ENCODE results near the gene CLIC3. TPM values are rescaled to one million over a fixed set of nuclear protein-coding genes. Genes with fewer than 3 reads are reported as not detected.

Gene CLIC3
- total and polyA plus RNA-seq, 4 donors: 17.2 to 115 (median 81.1) TPM

GRCh38 chr9:137007816-137008270 lies 11.5 kb upstream of the CLIC3 start:
- Histone ChIP-seq H3K4me1 (ENCODE audit: control insufficient read depth in 5 of 5, insufficient read depth in 5 of 5, low read length in 5 of 5) (peaks cover 0 to 6% (median 0%) of the 10 kb centered on the region in 5 donors), H3K27me3 (ENCODE audit: control insufficient read depth in 3 of 3, insufficient read depth in 3 of 3, low read length in 2 of 3) (no peaks in the 10 kb centered on the region), H3K27ac (ENCODE audit: low read depth in 1 of 2, low read length in 1 of 2) (no peak overlapping the region), H3K9ac (ENCODE audit: insufficient read depth in 1 of 2, low read length in 2 of 2) (no peak overlapping the region), H3K4me3 (no peak overlapping the region), H3K36me3 (ENCODE audit: control insufficient read depth in 4 of 4, insufficient read depth in 4 of 4, low read length in 4 of 4) (peaks cover 0 to 30% (median 5%) of the 10 kb centered on the region in 4 donors), H3K9me3 (ENCODE audit: control insufficient read depth in 4 of 4, insufficient read depth in 3 of 4, low read length in 3 of 4) (peaks cover 0 to 2% (median 0%) of the 10 kb centered on the region in 4 donors)
- no peak for DNase-seq
- no peak for ATAC-seq (ENCODE audit: insufficient read depth, low FRiP score)
- TF ChIP-seq CTCF (IDR thresholded peaks at IDR 0.05; ENCODE audit: control extremely low read depth, extremely low read depth): no peak
- 88 to 91% methylated on average over 11 to 13 of the region's 13 CpGs for WGBS, 2 donors

- 65 to 75% methylated on average over 30 of the region's 30 CpGs for WGBS, 2 donors
- peaks cover 0 to 6% (median 0%) of the 10 kb centered on the region in 5 donors for H3K4me1 ChIP-seq (ENCODE audit: control insufficient read depth in 5 of 5, insufficient read depth in 5 of 5, low read length in 5 of 5)
- H3K36me3 ChIP-seq (ENCODE audit: control insufficient read depth in 4 of 4, insufficient read depth in 4 of 4, low read length in 4 of 4): peaks cover 0 to 25% (median 3%) of the 10 kb centered on the region in 4 donors
- no peak for TF ChIP-seq CTCF (IDR thresholded peaks at IDR 0.05; ENCODE audit: control extremely low read depth, extremely low read depth)
- no peak overlapping the region for H3K9ac ChIP-seq (ENCODE audit: insufficient read depth in 1 of 2, low read length in 2 of 2)
- no peak overlapping the region for H3K27ac ChIP-seq (ENCODE audit: low read depth in 1 of 2, low read length in 1 of 2)
- peak; percentile 49 to 74 (median 59) for DNase-seq
- no peaks in the 10 kb centered on the region for H3K27me3 ChIP-seq (ENCODE audit: control insufficient read depth in 3 of 3, insufficient read depth in 3 of 3, low read length in 2 of 3)
- no peak for ATAC-seq (ENCODE audit: insufficient read depth, low FRiP score)
- peaks cover 0 to 2% (median 0%) of the 10 kb centered on the region in 4 donors for H3K9me3 ChIP-seq (ENCODE audit: control insufficient read depth in 4 of 4, insufficient read depth in 3 of 4, low read length in 3 of 4)
- no peak overlapping the region for H3K4me3 ChIP-seq
These were observed 10.9 kb upstream of the CLIC3 start for GRCh38 chr9:137007108-137007815.

GRCh38 chr9:137006116-137007003 lies 10.0 kb upstream of the CLIC3 start:
- H3K36me3 ChIP-seq (ENCODE audit: control insufficient read depth in 4 of 4, insufficient read depth in 4 of 4, low read length in 4 of 4): peaks cover 0 to 16% (median 3%) of the 10 kb centered on the region in 4 donors
- DNase-seq (no peak), ATAC-seq (ENCODE audit: insufficient read depth, low FRiP score) (no peak)
- TF ChIP-seq CTCF (IDR thresholded peaks at IDR 0.05; ENCODE audit: control extremely low read depth, extremely low read depth): no peak
- H3K27ac ChIP-seq (ENCODE audit: low read depth in 1 of 2, low read length in 1 of 2): no peak overlapping the region
- no peak overlapping the region for H3K9ac ChIP-seq (ENCODE audit: insufficient read depth in 1 of 2, low read length in 2 of 2)
- no peak overlapping the region for H3K4me3 ChIP-seq
- peaks cover 0 to 2% (median 0%) of the 10 kb centered on the region in 4 donors for H3K9me3 ChIP-seq (ENCODE audit: control insufficient read depth in 4 of 4, insufficient read depth in 3 of 4, low read length in 3 of 4)
- WGBS, 2 donors: 56 to 68% methylated on average over 24 of the region's 24 CpGs
- peaks cover 0 to 6% (median 0%) of the 10 kb centered on the region in 5 donors for H3K4me1 ChIP-seq (ENCODE audit: control insufficient read depth in 5 of 5, insufficient read depth in 5 of 5, low read length in 5 of 5)
- no peaks in the 10 kb centered on the region for H3K27me3 ChIP-seq (ENCODE audit: control insufficient read depth in 3 of 3, insufficient read depth in 3 of 3, low read length in 2 of 3)

All from lung (tissue), 12 donors.